Body of pancreas (tissue), 4 donors: ENCODE results near the gene WHRN.

Source experiments
- CTCF ChIP-seq, 7 experiments: fragments of 450-650 bp in 4 of 7; fragments of 200-600 bp in 3 of 7; sonication (generic) in 3 of 7; IDR thresholded peaks; one replicate each; pipeline ENCODE4 v1.5.1; 2016 to 2019; ENCODE audit warnings: antibody characterized with exemption in 7 of 7
- POLR2A ChIP-seq, 3 donors: fragments of 450-650 bp; IDR thresholded peaks; one replicate each; pipeline ENCODE4 v1.6.1; 2016; ENCODE audit warnings: antibody characterized with exemption in 3 of 3, mild to moderate bottlenecking in 2 of 3

- TF ChIP-seq CTCF (IDR thresholded peaks at IDR 0.05) (no peak), POLR2A (IDR thresholded peaks at IDR 0.05) (no peak)
Measured at GRCh38 chr9:114499941-114500696, 5.2 kb downstream of the WHRN start.
